ENCODE measurements around the gene LST1.

Gene LST1

GRCh38 chr6:31620586-31621319 lies 34.7 kb downstream of the LST1 start, which contains the start of gene PRRC2A:
TSS of gene PRRC2A (plus strand) at chr6:31620715. CDS start at chr6:31622790, 2,075 bp downstream.
- no peak for DNase-seq (ENCODE audit: low read depth)

- no peak for DNase-seq (ENCODE audit: low read depth)
These were observed 35.4 kb downstream of the LST1 start for GRCh38 chr6:31621320-31621939.

GRCh38 chr6:31621991-31622390 lies 35.9 kb downstream of the LST1 start:
- DNase-seq (ENCODE audit: low read depth): no peak

- DNase-seq (ENCODE audit: low read depth): no peak
These were observed 36.6 kb downstream of the LST1 start for GRCh38 chr6:31622684-31623091.

- no peak for DNase-seq (ENCODE audit: low read depth)
These were observed 38.0 kb downstream of the LST1 start for GRCh38 chr6:31624070-31624469.

- no peak for DNase-seq (ENCODE audit: low read depth)
These were observed 40.9 kb downstream of the LST1 start for GRCh38 chr6:31626952-31627351.

- DNase-seq (ENCODE audit: low read depth): no peak
These were observed 41.7 kb downstream of the LST1 start for GRCh38 chr6:31627690-31628287.

- no peak for DNase-seq (ENCODE audit: low read depth)
These were observed 42.9 kb downstream of the LST1 start for GRCh38 chr6:31629014-31629413.

- DNase-seq (ENCODE audit: low read depth): no peak
These were observed 44.3 kb downstream of the LST1 start for GRCh38 chr6:31630177-31630934.

- DNase-seq (ENCODE audit: low read depth): no peak
These were observed 45.1 kb downstream of the LST1 start for GRCh38 chr6:31631209-31631608.

GRCh38 chr6:31631681-31632278 lies 45.7 kb downstream of the LST1 start:
- no peak for DNase-seq (ENCODE audit: low read depth)

GRCh38 chr6:31632279-31632946 lies 46.3 kb downstream of the LST1 start:
- no peak for DNase-seq (ENCODE audit: low read depth)

- no peak for DNase-seq (ENCODE audit: low read depth)
These were observed 47.4 kb downstream of the LST1 start for GRCh38 chr6:31633447-31633846.

- no peak for DNase-seq (ENCODE audit: low read depth)
These were observed 48.1 kb downstream of the LST1 start for GRCh38 chr6:31634131-31634530.

- DNase-seq (ENCODE audit: low read depth): no peak
These were observed 49.0 kb downstream of the LST1 start for GRCh38 chr6:31634969-31635575.

- DNase-seq (ENCODE audit: low read depth): no peak
These were observed 50.9 kb downstream of the LST1 start for GRCh38 chr6:31636698-31637596.

Measured in GM04504 (cell line).